OCI-LY3 (cell line): ENCODE data around the gene MRPL38.

Experiments used
- CTCF ChIP-seq: fragments of 200-600, 300-600 bp; sonication (generic); IDR thresholded peaks from 2 replicates; pipeline ENCODE4 v1.5.1; 2014; ENCODE audit warnings: antibody characterized with exemption, low read length, low read depth
- EZH2phosphoT487 ChIP-seq: fragments of 200-600 bp; shearing (Covaris generic); IDR thresholded peaks from 2 replicates; pipeline ENCODE4 v1.6.1; 2018; ENCODE audit warnings: antibody characterized with exemption, mixed run types, low read depth

DNA sequence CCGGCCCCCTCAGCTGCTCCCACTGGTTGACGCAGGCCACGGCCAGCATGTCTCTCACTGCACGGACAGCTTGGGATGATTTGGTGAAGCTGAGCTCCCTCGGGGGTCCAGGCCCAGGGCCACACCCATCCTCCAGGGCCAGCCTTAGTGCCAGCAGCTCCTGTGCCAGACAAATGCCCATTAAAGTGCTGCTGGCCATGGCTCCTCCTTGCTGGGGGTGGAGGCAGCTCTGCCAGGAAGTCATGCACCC, 28.8 kb downstream of the MRPL38 start:
- TF ChIP-seq CTCF: no peak
- no peak for TF ChIP-seq EZH2phosphoT487
